Measurements from ENCODE around the gene IL36B. TPM values are rescaled to one million over a fixed set of nuclear protein-coding genes. Genes with fewer than 3 reads are reported as not detected.
"Not testable (repeated sequence)": the region's sequence is repeated elsewhere in the genome, so short reads cannot be mapped to it uniquely, and the experiment has no call there.

The IL36B gene
- total RNA-seq = not detected
- long read RNA-seq = 0 reads

GRCh38 chr2:113052396-113052917 lies at the start of gene IL36B:
Gene IL36B (minus strand): TSS chr2:113052867.
- DNase-seq (no peak), ATAC-seq (no peak)
- intact Hi-C loops (cut with DNase I, micrococcal nuclease) = no loop called here

GRCh38 chr2:113102133-113102532 lies 49.5 kb upstream of the IL36B start:
- no peak for ATAC-seq
- DNase-seq = no peak
- intact Hi-C loops (cut with DNase I, micrococcal nuclease) = no loop called here

DNA sequence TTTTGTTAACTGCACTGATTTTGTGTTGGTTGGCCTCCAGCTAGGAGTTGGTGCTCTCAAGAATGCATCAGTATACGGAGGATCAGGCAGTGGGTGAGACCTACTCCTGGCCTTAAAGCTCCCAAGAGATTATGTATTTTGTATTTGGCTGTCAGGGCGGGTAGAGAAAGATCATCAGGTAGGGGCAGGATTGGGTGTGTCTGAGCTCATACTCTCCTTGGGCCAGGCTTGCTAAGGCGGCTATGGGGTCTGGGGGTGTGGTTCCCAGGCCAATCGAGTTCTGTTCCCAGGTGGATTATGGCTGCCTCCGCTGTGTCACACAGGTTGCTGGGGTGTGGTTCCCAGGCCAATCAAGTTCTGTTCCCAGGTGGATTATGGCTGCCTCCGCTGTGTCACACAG lies 45.9 kb upstream of the IL36B start:
- ATAC-seq = no peak
- intact Hi-C loops (cut with DNase I, micrococcal nuclease) = no loop called here

GRCh38 chr2:113098041-113098440 lies 45.4 kb upstream of the IL36B start:
- ATAC-seq (no peak), DNase-seq (no peak)
- intact Hi-C loops (cut with DNase I, micrococcal nuclease) = no loop called here

More for the DNA sequence above, 45.9 kb upstream of the IL36B start:
- no peak for DNase-seq

DNA sequence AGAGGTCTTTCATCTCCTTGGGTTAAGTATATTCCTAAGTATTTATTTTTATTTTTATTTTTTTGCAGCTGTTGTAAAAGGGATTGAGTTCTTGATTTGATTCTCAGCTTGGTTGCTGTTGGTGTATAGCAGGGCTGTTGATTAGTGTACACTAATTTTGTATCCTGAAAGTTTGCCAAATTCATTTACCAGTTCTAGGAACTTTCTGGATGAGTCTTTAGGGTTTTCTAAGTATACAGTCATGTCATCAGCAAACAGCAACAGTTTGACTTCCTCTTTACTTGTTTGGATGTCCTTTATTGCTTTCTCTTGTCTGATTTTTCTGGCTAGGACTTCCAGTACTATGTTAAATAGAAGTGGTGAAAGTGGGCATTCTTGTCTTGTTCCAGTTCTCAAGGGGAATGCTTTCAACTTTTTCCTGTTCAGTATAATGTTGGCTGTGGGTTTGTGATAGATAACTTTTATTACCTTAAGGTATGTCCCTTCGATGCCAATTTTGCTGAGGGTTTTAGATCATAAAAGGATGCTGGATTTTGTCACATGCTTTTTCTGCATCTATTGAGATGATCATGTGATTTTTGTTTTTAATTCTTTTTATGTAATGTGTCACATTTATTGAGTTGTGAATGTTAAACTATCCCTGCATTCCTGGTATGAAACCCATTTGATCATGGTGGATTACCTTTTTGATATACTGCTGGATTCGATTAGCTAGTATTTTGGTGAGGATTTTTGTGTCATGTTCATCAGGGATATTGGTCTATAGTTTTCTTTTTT lies 44.4 kb upstream of the IL36B start:
- DNase-seq; ATAC-seq; intact Hi-C loops (cut with DNase I, micrococcal nuclease): not testable (repeated sequence)

DNA sequence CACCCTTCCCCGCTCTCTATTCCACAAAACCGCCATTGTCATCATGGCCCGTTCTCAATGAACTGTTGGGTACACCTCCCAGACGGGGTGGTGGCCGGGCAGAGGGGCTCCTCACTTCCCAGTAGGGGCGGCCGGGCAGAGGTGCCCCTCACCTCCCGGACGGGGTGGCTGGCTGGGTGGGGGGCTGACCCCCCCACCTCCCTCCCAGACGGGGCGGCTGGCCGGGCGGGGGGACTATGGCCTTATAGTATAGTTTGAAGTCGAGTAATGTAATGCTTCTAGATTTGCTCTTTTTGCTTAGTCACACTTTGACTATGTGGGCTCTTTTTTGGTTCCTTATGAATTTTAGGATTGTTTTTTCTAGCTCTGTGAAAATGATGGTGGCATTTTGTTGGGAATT lies 43.6 kb upstream of the IL36B start:
- ATAC-seq; DNase-seq; intact Hi-C loops (cut with DNase I, micrococcal nuclease): not testable (repeated sequence)

DNA sequence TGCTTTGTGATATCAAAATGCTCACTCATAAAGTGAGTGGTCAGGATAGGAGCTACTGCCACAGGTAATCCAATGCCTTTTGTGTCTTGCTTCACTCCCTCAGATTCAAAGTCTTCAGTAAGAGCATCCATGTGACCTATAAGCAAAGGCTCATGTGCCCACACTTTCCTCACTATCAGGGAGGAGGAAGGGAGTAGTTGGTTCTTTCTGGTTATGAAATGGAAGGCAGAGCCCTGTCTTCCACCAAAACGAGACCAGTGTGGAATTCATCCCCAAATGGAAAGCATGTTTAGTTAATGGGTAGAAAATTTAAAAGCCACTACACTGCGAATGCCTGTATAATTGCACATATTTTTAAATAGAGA lies 40.9 kb upstream of the IL36B start:
- intact Hi-C loops (cut with DNase I, micrococcal nuclease) = no loop called here
- ATAC-seq (no peak), DNase-seq (no peak)

DNA sequence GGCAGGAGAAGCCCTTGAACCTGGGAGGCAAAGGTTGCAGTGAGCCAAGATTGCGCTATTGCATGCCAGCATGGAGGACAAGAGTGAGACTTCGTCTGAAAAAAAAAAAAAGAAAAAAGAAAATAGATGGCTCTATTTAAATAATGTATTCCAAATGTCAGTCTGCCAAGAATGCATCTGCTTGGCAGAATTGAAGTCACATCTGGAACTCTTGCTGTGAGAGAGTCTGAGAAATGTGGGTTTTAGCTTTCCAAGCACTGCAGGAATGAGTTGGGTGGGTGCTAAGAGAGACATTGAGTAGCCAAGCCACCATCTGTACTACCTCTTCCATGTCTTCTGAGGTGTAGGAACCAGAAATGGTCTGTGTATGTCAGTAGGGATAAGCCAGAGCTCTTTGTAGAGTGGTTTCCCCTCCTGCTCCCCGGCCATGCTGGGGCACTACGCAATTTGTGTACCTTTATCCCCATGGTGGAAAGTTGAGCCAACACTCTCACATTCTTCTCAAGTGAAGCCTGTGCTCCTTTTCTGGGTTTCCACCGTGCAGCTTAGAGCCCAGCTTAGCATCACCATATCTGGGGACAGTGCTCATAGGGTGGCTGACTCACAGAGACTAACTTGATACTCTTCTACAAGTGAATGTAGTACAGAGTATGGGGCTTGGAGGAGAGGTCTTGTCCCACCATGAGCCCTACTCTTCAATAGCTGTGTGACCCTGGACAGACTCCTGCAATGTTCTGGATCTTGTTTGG lies 40.4 kb upstream of the IL36B start:
- intact Hi-C loops (cut with DNase I, micrococcal nuclease) = no loop called here
- ATAC-seq (no peak), DNase-seq (no peak)

GRCh38 chr2:113091231-113091896 lies 38.7 kb upstream of the IL36B start:
- intact Hi-C loops (cut with DNase I, micrococcal nuclease) = no loop called here
- no peak for ATAC-seq
- no peak for DNase-seq

- ATAC-seq = no peak
- intact Hi-C loops (cut with DNase I, micrococcal nuclease) = no loop called here
- no peak for DNase-seq
Observed at GRCh38 chr2:113089916-113090315, 37.2 kb upstream of the IL36B start.

GRCh38 chr2:113088213-113088992 lies 35.7 kb upstream of the IL36B start:
- intact Hi-C loops (cut with DNase I, micrococcal nuclease) = no loop called here
- DNase-seq (no peak), ATAC-seq (no peak)

DNA sequence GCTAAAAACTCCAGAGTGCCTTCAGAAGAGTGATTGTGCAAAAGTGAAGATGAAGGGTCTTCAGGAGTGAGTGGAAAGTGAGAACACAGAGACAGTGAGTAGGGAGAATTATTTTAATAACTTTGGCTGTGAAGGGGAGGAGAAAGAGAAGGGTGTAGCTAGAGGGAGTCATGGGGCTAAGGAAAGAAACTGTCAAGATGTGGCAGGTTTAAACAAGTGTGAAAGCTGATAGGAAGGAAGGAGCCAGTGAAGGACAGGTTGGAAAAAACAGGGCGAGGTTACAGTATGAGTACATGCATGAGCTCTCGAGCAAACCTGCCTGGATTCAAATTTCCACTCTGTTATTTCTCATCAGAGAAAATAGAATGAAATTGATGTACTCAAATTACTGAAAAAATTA lies 32.9 kb upstream of the IL36B start:
- intact Hi-C loops (cut with DNase I, micrococcal nuclease) = no loop called here
- DNase-seq (no peak), ATAC-seq (no peak)

DNA sequence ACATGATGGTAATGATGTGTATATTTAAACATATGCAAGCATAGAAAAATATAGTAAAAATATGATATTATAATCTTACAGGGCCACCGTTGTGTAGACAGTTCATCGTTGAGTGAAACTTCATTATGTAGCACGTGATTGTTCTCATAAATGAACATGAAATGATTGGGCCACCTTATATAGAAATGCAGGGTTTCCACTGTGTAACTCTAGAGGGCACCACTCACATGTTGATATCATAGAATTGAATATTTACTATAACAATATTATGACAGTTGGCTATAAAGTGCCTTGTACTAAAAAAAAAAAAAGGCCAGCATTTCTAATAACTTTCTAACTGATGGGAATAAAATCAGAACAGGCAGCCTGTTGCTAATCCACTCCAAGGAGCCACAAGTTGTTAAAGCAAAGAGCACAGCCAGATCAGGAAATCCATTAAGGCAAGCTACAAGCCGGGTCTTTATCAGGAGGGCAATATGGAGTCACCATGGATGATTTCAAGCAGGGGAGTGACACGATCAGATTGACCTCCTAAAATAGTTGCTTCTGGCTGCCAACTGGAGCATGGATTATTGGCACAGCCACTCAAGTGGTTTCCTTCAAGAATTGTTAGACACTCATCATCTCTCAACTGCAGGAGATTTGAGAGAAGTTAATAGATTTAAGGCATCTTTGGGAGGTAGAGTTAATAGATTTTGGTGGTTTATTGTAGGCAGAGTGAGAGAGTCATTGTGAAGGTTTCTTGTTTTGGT lies 31.8 kb upstream of the IL36B start:
- intact Hi-C loops (cut with DNase I, micrococcal nuclease) = no loop called here
- peak; percentile 78 for ATAC-seq
- no peak for DNase-seq

GRCh38 chr2:113083296-113083695 lies 30.6 kb upstream of the IL36B start:
- DNase-seq (no peak), ATAC-seq (no peak)
- intact Hi-C loops (cut with DNase I, micrococcal nuclease) = no loop called here

DNA sequence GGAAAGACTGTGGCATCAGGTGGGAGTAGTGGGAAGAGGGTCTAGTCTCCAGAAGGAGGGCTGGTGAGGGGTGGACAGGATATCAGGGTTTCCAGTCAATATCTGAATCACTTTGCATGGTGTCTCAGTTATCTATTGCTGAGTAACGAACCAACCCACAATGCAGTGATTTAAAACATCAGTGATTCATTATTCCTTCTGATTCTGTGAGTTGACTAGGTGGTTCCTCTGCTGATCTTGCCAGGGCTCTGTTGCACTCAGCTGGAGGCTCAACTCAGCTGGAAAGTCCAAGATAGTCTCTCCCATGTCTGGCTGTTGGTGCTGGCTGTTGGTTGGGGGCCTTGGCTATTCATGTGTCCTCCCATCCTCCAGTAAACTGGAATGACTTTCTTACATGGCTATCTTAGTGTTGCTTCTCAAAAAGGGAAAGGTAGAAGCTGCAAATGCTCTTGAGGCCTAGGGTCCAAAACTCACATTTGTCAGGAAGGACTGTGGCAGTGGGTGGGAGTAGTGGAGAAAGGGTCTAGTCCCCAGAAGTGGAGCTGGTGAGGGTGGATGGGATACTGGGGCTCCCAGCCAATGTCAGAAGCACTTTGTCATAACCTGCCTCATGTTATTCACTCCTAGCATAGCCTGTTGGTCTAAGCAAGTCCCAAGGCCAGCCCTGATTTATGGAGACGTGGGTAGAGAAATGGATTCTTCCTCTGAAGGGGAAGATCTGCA lies 29.0 kb upstream of the IL36B start:
- DNase-seq (no peak), ATAC-seq (no peak)
- intact Hi-C loops (cut with DNase I, micrococcal nuclease) = no loop called here

GRCh38 chr2:113080134-113080533 lies 27.5 kb upstream of the IL36B start:
- peak; percentile 34 for ATAC-seq
- intact Hi-C loops (cut with DNase I, micrococcal nuclease) = no loop called here
- peak in 1 of 2 donors; percentile 26 for DNase-seq

DNA sequence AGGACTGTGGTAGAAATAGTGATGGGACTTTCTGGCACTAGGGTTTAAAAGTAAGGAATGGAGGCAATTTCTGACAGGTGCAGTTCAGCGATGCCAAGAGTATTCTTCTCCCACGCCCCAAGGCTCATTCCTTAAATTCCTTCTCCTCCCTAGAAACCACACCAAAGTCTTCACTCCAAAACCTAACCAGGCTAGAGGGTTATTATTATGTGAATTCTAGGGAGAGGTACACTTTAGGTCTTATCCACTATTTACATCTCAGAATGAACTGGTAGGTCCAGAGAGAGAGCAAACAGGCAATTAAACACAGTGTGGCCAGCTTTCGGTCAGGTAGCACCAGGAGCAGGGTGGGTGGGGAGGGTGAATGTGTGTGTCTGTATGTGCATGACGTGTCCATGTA lies 26.5 kb upstream of the IL36B start:
- DNase-seq (no peak), ATAC-seq (no peak)
- intact Hi-C loops (cut with DNase I, micrococcal nuclease) = no loop called here
